Stimulated activated CD4-positive, alpha-beta T cell treated with anti-CD3 and anti-CD28 coated beads, Interleukin-15, amount 100 ng/mL, for 48 hours (primary cell): ENCODE measurements around the gene NOTCH4.

Experiments used
- DNase-seq, 2 donors: peaks; one replicate each; pipeline ENCODE4 v3.0.0-alpha.2; 2020; ENCODE audit warnings: low read depth in 2 of 2

NOTCH4 gene

DNA sequence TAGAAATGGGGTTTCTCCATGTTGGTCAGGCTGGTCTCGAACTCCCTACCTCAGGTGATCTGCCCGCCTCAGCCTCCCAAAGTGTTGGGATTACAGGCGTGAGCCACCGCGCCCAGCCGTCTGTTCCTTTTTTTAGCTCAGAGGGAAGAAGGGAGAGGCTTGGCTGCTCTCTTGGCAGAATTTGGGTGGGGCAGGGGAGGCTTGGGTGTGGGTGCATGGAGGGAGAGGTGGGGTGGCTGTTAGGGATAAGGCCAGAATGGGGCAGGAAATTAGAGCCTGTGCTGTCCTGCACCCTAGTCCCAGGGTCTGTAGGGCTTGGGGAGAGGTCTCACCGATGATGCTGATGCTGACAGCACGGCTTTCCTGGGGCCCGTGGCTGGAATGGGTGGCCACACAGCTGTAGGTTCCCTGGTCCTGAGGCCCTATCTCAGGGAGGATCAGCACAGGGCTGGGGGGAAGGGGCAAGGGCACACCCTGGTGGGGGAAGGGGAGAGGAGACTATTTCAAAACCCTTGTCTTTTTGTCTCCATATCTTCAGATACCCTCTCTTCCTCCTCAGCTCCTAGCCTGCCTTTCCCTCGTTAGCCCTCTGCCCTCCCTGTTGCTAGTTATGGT lies 41.8 kb downstream of the NOTCH4 start:
- no peak for DNase-seq

DNA sequence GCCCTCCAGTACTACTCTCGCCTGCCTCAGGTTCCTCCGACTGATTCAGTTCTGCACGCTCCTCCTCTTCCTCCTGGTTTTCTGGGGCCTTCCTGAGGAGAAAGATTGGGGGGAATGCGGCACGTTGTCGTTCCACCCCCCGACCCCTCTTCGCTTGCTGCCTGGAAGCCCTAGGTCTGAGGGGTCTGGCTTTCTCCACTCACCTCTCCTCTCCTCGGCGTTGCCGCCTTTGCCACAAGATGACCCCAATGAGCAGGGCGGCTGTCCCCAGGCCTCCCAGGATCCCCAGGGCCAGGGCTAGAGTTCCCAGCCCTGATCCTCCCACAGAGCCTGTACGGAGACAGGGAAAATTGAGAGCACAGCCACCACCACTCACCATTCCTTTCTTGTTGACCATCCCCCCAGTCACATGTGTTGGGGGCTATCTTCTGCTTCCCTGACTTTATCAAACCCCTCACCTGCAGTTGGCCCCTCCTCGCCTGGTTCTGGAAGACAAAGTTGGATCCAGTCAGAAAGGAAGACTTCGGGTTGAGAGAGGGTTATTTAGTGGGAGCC lies 42.6 kb downstream of the NOTCH4 start:
- DNase-seq = no peak

DNA sequence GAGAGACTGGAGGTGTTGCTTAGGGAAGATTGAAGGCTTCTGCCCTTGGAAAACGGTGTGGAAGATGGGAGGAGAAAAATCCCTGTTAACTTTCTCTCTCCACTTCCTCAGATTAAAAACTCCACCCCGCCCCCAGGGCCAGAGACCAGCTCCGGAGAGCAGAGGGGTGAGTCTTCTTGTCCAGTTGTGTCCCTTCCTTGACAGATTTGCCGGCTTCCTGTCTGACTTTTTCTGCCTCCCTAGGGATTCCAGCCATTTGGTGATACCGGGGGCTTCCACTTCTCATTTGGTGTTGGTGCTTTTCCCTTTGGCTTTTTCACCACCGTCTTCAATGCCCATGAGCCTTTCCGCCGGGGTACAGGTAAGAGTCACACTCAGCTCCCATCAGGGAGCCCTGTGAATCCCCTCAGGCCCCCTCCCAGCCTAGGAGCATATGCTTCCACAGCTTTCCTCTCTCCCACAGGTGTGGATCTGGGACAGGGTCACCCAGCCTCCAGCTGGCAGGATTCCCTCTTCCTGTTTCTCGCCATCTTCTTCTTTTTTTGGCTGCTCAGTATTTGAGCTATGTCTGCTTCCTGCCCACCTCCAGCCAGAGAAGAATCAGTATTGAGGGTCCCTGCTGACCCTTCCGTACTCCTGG lies 44.0 kb downstream of the NOTCH4 start:
- no peak for DNase-seq

DNA sequence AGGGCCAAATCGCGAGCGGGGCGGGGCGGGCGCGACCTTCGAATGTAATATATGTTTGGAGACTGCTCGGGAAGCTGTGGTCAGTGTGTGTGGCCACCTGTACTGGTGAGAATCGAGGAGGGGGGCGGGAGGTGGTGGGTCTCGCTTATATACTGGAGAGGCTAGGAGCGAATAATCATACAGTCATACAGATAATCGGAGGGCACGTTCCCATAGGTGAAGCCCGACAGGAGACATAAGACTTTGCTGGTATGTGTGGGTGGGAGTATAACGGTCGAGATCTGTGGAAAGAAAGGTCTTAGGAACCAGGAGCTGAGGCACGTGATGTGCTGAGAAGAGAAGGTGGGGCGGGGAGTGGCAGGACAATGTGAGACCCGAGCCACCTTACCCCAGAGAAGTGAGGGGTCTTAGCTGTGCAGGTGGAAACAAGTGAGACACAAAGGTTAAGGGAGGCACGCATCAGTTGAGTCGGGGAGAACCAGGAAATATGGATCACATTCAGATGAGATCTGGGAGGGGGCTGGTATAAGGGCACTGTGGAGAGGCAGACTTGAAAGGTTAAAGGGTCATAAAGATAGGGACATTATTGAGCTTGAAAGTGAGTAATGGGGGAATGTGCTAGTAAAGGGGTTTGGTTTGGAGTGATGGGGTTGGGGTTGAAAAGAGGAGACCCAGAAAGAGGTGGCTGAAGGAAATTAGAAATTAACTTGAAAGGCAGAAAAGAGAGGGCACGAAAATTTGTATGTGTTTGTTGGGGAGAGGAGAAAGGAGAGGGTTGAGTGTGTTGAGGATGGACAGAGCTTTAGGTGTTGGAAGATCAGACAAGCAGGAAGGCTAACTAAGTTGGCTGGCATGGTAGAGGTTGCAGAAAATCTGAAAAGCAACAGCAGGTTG lies 45.1 kb downstream of the NOTCH4 start:
- DNase-seq = no peak

DNA sequence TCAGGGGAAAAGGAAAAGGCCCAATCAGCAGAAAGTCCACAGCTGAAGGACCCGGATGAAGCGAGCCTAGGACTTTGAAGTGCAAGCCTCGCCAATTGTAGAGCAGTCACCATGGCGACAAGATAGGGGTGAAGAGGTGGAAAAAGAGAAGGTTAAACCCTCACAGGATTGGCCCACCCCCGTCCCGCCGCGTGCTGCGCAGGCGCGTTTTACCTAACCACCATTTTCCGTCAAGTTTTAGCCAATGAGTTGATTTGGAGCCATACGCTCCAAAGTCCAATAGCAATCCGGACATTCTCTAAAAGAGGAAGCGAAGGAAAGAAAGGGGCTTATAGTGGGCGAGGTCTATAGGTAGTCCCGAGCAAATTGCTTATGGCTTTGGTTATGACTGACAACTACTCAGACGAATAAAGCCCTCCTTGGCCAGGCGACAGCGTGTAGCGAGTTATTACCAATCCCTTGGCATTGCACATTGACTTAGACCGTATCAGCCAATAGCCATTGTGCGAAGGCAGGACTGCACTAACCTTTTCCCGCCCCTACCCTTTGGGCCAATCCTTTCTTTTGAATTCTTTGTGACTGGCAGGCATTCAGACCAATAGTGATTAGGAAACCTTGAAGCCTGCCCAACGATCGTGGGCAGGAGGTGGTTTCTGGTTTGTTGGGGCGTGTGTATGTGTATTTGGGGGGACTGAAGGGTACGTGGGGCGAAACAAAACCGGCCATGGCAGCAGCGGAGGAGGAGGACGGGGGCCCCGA lies 45.9 kb downstream of the NOTCH4 start, which contains the start of gene RNF5:
RNF5 (plus strand) TSS at position 618 of the 759 bp plus-strand sequence; CDS start at position 725, 107 bp downstream.
- peak; percentile 89 to 91 for DNase-seq

DNA sequence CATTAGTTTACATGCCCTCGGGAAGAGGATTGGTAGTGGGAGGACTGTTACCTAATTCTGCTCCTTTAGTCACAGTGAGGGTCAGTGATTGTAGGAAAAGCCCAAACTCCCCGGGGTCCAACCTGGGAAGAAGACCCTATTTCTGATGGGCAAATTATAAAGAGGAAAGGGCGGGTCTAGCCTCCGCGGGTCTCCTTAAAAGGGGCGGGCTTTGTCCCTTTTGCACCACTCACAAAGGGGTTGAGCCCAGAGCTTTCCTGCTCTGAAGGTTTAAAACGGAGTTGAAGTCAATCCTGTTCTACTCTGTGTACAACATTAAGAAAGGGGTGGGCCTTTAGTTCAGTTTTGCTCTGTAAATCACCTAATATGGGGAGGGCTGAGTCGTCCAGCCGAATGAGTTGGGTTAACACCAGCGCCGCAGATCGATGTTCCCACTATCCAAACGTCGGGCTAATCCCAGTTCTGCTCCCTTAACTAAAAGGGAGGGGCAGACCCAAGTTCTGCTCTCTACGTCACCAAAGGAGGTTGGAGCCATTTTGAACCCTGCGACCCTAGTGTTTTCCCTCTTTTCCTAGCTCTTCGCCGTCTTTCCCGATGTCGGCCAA lies 46.6 kb downstream of the NOTCH4 start:
- no peak for DNase-seq

DNA sequence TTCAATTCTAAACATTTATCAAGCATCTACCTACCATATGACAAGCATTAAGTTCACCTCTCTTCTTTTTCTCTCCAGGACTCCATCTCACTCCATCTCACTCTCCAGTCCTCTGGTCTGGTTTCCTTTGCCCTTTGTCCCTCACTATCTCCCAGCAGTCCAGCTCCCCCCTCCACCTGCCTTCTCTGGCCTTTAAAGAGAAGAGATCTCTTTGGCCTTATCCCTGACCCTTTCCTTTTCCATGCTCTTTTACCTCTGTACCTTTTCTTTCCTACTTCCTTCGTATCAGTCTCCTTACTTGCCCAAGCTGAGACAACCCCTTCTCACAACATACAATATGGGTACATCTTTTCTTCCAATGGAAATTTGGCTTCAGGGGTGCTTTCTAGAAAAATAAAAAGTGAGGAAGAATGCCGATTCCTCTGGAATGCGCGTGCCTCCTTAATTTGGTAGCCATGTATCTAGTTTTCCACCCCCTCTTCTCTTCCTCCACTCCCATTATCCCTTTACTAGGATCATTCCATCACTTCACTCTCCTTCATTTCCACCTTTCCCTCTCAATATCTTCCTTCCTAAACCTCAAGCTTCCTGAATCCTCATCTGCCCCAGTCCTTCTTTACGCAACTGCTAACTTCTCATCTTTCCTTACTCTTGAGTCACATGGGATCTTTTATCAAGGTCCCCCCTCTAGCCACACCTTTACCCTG lies 47.2 kb downstream of the NOTCH4 start:
- DNase-seq = no peak

DNA sequence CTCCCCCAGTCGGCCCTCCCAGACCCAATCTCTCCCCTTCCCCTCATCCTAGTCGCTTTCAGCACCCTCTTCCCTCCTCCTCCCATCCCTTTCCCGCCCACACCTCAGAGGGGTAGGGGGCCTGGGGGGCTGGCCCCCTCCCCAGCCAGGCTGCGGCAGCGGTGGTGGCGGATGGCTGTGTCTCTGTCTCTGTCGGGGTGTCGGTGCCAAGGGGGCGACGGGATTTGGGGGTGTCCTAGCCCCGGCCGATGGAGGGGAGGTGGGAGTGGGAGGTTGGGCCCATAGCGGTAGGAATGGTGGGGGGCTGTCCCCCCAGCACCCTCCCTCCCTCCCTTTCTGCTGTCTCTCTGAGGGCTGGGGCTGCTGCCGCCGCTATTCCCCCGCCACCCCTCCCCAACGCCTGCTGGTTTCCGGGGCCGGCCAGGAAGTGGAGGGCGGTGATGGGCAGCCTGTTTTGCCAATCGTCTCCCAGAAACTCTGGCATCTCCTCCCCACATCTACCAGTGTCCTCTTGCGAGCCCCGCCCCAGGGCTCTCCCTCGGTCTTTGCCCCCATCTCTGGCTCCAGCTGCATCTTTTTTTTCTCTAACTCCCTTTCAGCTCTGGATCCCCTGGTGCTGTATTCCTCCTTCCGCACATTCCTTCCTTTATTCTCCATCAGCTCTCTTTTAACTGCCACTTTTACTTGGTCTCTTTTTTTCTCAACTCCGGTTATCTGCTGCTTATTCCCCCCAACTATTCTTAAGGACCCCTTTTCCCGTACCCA lies 48.0 kb downstream of the NOTCH4 start, which contains the start of gene AGPAT1:
AGPAT1 (minus strand) TSS at position 374 of the 765 bp plus-strand sequence. CDS start 4,588 bp downstream, outside the sequence.
- DNase-seq = peak; percentile 93 to 97

DNA sequence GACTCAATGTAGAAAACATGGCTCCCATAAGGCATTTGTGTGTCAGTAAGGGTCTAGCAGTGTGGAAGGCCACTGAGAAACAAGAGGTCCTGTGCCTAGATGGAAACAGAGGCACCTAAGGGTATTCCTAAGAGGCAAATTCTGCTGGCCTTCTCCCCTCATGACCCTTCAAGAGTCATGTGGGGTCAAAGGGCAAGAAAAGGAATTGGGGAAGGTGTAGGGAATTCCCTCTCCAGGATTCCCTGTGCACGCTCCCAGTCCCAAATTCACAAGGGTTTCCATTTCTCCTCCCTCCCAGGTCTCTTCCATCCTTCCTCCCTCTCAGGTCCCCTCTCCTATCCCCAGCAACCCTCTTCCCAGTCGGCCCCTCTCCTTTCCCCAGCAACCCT lies 48.6 kb downstream of the NOTCH4 start:
- DNase-seq = no peak

DNA sequence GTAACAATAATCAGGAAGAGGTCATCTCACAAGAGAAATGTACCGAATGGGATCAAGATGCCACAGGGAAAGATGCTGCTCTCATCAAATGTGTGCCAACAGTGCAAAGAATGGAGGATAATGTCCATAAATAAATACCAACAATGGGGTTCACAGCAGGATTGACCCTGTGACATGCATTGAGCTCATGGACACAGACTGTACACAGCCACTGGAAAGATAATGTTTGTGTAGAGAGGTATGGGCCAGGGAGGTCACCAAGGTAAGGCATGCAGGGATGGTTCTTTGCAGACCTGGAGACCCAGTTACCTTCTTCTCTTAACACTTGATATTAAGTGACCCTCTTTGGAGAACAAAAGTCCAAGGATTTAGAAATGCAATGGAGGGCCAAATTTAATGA lies 49.5 kb downstream of the NOTCH4 start:
- no peak for DNase-seq

DNA sequence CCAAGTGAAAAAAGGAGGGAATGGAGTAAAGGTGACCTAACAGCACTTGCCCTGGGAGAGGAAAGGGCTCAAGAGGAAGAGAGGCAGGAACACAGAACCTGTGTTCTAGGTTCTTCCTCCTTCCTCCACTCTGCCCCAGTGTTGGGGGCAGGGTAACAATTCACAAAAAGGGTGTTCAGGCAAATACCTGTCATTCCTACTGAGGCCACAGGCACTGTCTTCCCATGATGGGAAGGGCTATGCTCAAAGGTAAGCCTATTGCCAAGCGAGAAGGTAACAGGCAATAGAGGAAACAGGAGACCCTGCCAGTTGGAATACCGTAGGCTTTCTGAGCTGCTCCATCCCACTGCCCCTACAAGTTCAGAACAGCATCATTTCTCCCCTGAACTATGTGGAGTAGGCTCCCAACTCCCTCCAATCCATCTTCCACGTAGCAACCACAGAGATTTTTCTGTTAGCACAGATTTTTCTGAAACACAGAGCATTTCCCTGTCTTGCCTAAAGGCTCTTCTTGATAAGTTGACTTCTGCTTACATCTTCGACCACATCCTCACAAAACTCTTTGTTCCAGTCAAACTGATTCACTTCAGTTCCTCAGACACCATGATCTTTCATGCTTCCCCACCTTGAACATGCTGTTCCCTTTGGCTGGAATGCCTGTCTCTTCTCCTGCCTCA lies 50.7 kb downstream of the NOTCH4 start:
- no peak for DNase-seq

DNA sequence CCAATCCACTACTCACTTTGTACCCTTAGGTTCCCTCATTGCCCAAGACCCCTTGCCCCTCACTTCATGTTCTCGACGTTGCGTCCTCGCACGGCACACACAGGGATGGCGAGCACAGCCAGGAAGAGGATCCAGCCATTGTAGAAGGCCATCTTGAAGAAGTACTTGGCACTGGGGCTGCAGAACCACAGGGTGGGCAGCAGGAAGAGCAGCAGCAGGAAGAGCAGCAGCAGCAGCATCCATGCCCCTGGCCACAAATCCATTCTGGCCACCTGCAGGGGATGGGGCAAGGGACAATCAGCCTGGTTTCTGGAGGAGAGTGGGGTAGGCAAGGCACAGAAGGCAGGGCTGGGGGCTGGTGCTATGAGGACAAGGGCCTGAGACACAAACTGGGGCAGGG lies 52.6 kb downstream of the NOTCH4 start:
- no peak for DNase-seq

DNA sequence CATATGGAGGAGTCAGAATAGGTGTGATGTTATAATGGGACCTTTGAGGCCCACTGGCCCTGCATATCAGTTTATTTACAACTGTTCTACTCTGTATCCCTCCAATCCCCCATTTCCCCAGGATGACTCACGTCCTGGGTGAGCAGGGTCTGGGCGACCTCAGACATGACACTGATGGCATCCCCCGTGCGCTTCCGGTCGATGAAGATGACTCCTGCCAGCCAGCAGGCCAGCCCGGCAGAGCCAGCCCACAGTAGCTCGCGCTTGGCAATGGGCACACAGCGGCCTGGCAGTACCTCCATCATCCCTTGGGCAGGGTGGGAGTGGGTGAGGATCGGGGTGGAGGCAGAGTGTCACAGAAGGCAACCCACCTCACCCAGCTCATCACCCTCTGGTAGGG lies 53.6 kb downstream of the NOTCH4 start:
- no peak for DNase-seq

DNA sequence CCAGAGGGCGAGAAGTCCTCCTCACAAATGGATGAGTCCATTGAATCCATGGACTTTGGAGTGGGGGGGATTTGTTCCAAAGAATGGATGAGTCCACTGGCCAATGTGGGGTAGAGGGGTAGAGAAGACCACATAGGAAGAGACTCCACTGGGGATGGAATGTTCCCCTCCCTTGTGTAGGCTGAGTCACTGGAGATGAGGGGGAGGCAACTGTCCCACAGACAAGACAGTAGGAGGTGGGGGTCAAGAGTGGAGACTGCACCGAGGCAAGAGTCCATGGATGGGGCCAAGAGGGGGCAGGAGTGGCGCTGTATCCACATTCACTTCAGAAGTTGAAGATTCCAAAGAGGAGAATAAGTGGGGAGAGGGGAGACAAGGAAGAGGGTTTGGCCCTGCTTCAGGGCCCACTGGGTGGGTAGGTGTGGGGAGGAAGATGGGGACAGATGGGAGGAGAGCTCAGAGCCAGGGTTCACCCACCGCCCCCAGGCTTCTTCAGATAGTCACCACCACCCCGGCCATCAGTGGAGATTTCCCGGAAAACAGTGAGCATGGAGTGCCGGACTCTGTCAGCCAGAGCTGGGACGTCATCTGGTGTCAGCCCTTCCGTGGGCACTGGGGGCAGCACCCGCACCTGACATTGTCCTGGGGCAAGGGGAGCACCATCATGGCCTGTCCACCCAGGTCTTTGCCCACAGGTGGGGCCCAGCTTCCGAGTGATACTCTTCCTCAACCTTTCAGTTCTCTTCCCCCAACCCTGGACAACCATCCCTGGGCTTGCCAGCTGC lies 54.9 kb downstream of the NOTCH4 start:
- DNase-seq = no peak

DNA sequence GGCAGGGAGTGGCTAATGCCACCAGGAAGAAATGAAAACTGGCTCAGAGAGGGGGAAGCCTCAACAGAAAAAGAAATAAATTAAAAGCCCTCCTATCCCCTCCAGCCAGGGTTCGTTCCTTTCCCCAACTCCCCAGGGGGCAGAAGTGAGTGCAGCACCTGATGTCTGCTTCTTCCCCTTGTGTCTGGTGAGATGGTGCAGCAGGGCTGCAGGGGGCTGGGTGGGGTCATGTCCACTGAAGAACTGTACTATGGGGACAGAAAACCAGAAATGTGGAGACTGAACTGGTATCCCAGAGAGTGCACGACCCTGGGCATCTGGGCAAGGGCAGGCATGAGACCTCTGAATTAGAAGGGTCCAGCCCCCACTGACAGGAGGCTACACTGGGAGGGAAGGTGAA lies 55.5 kb downstream of the NOTCH4 start:
- no peak for DNase-seq

DNA sequence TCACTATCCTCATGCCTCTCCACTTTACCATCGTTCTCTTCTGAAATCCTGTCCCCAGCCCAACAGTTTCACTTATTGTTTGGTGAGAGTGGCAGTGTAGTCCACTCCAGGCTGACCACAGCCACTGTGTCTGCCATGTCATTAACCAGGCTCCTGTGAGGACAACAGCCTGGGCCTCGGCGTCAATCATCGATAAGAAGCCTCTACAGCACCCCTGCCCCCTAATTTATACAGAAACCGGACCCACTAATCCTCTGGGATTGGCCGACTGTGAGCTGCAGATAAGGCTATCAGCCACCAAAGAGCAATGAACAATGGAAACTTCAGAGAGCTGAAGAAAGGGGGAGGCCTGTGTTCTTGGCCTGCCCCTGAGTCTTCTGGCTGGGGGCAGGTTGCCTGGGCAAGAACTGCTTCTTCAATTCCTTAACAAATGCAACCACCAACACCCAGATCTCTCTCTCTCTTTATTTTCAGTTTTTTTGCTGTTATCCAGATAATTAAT lies 56.1 kb downstream of the NOTCH4 start:
- no peak for DNase-seq

DNA sequence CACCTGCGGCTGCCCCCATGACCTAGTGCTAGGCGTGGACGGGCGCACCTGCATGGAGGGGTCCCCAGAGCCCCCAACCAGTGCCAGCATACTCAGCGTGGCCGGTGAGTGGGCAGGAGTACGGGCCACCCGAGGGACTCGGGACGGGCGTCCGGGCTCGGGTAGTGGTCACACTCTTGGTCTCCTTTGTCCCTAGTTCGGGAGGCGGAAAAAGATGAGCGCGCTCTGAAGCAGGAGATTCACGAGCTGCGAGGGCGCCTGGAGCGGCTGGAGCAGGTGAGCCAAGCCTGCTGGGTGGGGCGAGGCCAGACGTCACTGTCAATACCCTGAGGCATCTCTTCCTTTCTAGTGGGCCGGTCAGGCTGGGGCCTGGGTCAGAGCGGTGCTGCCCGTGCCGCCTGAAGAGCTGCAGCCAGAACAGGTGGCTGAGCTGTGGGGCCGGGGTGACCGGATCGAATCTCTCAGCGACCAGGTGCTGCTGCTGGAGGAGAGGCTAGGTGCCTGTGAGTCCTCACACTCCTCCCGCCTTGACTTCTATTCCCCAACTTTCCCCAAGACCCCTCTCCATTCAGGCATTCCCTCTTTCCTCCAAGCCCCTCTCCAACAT lies 56.6 kb downstream of the NOTCH4 start:
- DNase-seq = no peak
